Ascending aorta (tissue), 2 donors: ENCODE measurements around the gene MT1B. TPM values are rescaled to one million over a fixed set of nuclear protein-coding genes. Genes with fewer than 3 reads are reported as not detected.

Experiments
- DNase-seq, 2 donors: peaks; one replicate each; pipeline ENCODE4 v3.0.0-alpha.2; 2019; ENCODE audit warnings: low spot score in 2 of 2
- H3K27ac ChIP-seq, 2 donors: fragments of 200-600 bp; sonication (generic); one replicate each; pipeline ENCODE4 v1.5.1; 2016 to 2017; ENCODE audit warnings: mild to moderate bottlenecking in 1 of 2
- H3K27me3 ChIP-seq: fragments of 200-600 bp; sonication (generic); one replicate; pipeline ENCODE4 v1.5.1; 2017
- H3K36me3 ChIP-seq, 2 donors: fragments of 200-600 bp; sonication (generic); one replicate each; pipeline ENCODE4 v1.5.1; 2016
- H3K4me1 ChIP-seq, 2 donors: fragments of 200-600 bp; sonication (generic); one replicate each; pipeline ENCODE4 v1.5.1; 2016 to 2017; ENCODE audit warnings: mild to moderate bottlenecking in 1 of 2
- H3K4me3 ChIP-seq, 2 donors: fragments of 200-600 bp; sonication (generic); one replicate each; pipeline ENCODE4 v1.5.1; 2016 to 2017; ENCODE audit warnings: mild to moderate bottlenecking in 1 of 2
- H3K9me3 ChIP-seq, 2 donors: fragments of 200-600 bp; sonication (generic); one replicate each; pipeline ENCODE4 v1.5.1; 2016
- intact Hi-C: fragments of 100-400 bp; cut with DNase I; formaldehyde crosslinking; loops from one replicate; pipeline ENCODE4 v1.15.1; 2023
- total RNA-seq: library from RNA; depleted of rRNA; stranded (reverse); fragments of >200 nt; gene quantifications from one replicate; pipeline ENCODE4 v1.1.0, GENCODE V29; 2016
- TF ChIP-seq, protein P1 (sequence below), 3 experiments: fragments of 200-600 bp in 2 of 3; fragments of 450-650 bp in 1 of 3; sonication (generic) in 2 of 3; IDR thresholded peaks; one replicate each; pipeline ENCODE4 v1.5.1; 2016 to 2019; ENCODE audit warnings: antibody characterized with exemption in 3 of 3, mild to moderate bottlenecking in 1 of 3, moderate library complexity in 1 of 3

MT1B gene
- total RNA-seq, 1 donor from 2014 or later, result not detected

DNA sequence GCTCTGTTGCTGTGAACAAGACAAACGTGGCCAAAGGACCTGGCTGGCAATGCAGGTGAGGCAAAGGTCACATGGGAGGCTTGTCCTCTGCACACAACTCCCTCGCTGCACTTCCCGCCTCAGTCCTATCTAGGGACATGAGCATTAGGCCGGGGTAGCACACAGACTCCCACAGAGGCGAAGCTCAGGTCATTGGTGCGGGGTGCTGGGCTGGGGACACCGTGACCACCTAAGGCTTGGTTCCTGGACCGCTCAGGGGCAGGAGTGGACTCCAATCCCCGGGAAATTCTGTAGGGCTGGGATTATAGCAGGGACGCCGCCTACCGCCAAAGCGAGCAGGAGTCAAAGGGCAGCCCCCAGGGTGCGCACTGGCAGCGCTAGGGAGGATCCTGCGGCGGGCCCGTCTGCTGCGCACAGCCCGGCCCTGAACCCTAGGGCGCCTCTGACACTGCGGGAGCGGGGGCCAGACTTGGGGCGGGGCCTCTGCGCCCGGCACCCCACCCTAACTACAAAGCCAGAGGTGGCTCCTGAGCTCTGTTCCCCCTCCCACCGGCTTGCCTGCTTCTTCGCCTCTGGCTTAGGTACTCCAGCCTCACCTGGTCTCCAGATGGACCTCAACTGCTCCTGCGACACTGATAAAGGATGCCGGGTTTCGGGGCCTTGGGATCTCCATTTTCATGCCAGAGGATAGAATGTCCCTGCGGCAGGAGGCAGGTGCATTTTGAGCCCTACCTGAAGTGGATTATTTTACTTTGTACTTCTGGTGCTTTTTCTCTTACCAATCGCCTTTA, 3.9 kb upstream of the MT1B start:
- intact Hi-C loops, result no loop called here
- Histone ChIP-seq H3K36me3 (no peaks in the 10 kb centered on the region), H3K4me3 (no peak overlapping the region), H3K4me1 (peaks cover 6 to 10% of the 10 kb centered on the region in 2 donors), H3K9me3 (no peaks in the 10 kb centered on the region), H3K27me3 (no peaks in the 10 kb centered on the region), H3K27ac (no peak overlapping the region)
- no peak for DNase-seq
- TF ChIP-seq, protein P1, sequence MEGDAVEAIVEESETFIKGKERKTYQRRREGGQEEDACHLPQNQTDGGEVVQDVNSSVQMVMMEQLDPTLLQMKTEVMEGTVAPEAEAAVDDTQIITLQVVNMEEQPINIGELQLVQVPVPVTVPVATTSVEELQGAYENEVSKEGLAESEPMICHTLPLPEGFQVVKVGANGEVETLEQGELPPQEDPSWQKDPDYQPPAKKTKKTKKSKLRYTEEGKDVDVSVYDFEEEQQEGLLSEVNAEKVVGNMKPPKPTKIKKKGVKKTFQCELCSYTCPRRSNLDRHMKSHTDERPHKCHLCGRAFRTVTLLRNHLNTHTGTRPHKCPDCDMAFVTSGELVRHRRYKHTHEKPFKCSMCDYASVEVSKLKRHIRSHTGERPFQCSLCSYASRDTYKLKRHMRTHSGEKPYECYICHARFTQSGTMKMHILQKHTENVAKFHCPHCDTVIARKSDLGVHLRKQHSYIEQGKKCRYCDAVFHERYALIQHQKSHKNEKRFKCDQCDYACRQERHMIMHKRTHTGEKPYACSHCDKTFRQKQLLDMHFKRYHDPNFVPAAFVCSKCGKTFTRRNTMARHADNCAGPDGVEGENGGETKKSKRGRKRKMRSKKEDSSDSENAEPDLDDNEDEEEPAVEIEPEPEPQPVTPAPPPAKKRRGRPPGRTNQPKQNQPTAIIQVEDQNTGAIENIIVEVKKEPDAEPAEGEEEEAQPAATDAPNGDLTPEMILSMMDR (IDR thresholded peaks at IDR 0.05), result no peak

DNA sequence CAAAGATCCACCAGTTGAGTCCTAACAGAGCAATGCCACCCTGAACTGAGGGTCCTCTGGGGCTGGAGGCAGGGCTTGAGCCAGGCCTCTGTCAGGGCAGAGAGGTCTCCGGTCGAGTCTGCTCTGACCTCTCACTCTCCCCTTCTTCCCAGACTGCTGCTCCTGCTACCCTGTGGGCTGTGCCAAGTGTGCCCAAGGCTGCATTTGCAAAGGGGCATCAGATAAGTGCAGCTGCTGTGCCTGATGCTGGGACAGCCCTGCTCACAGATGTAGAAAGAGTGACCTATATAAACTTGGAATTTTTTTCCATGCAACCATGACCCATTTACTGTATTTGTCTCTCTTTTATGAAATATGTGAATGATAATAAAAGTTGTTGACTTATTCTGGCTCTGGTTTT, 2.4 kb upstream of the MT1B start:
- intact Hi-C loops, result no loop called here
- TF ChIP-seq, protein P1 (IDR thresholded peaks at IDR 0.05), result no peak
- Histone ChIP-seq H3K4me3 (no peak overlapping the region), H3K27me3 (no peaks in the 10 kb centered on the region), H3K9me3 (no peaks in the 10 kb centered on the region), H3K27ac (no peak overlapping the region), H3K4me1 (no peaks in the 10 kb centered on the region), H3K36me3 (no peaks in the 10 kb centered on the region)
- no peak for DNase-seq

DNA sequence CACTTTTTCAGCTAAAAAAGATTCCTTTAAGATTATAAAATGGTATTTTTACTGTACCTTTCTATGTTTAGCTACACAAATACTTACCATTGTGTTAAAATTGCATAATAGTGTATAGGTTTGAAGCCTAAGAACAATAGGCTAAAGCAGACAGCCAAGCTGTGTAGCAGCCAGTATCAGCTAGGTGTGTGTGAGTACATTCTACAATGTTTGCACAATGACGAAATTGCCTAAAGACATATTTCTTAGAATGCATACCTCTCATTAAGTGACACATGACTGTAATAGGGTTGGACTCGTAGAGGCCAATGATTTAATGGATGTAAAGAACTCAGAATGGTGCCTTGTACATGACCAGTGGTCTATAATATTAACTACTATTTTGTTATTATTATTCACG, 1.9 kb upstream of the MT1B start:
- intact Hi-C loops, result no loop called here
- Histone ChIP-seq H3K27me3 (no peaks in the 10 kb centered on the region), H3K27ac (no peak overlapping the region), H3K4me1 (no peaks in the 10 kb centered on the region), H3K4me3 (no peak overlapping the region), H3K36me3 (no peaks in the 10 kb centered on the region), H3K9me3 (no peaks in the 10 kb centered on the region)
- TF ChIP-seq, protein P1 (IDR thresholded peaks at IDR 0.05), result no peak
- no peak for DNase-seq

DNA sequence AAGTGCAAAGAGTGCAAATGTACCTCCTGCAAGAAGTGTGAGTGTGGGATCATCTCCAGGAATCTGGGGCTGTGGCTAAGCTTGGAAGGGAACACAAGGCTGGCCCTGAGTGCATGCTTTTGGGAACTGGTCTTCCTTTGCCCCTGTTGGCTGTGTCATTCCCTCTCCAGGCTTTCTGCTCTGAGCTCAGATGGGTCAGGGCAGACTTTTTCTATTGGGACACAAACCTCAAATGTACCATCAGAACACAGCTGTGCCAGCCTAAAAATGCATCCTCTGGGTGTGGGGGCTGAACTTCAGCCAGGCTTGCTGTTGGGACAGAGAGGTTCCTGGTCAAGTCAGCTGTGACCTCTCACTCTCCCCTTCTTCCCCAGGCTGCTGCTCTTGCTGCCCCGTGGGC, 914 bp downstream of the MT1B start:
- TF ChIP-seq, protein P1 (IDR thresholded peaks at IDR 0.05), result no peak
- no peaks in the 10 kb centered on the region for H3K9me3 ChIP-seq
- H3K36me3 ChIP-seq, result no peaks in the 10 kb centered on the region
- intact Hi-C loops, result no loop called here
- H3K27me3 ChIP-seq, result no peaks in the 10 kb centered on the region
- no peak overlapping the region for H3K4me3 ChIP-seq
- no peak overlapping the region for H3K27ac ChIP-seq
- H3K4me1 ChIP-seq, result peaks cover under 1 to 4% of the 10 kb centered on the region in 2 donors
- no peak for DNase-seq

DNA sequence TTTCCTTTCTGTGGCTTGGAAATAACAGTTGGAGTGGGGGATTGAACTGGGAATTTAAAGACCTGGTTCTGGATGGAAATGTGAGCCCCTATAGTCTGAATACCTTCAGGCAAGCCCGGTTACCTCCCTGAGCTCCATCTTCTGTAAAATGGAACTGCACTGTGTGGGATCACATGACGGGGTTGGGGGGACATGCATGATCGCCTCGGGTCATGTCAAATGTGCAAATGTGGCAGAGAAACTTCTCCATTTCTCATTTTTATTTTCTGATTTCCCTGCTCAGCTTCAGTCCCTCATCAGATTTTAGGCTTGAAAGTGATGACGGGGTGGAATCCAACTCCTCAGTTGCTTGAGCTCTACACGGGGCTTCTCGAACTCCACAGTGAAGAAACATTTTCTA, 1.5 kb downstream of the MT1B start:
- peaks cover 4 to 9% of the 10 kb centered on the region in 2 donors for H3K4me1 ChIP-seq
- intact Hi-C loops, result no loop called here

More for the DNA sequence above, 1.5 kb downstream of the MT1B start:
- Histone ChIP-seq H3K36me3 (no peaks in the 10 kb centered on the region), H3K27ac (no peak overlapping the region), H3K27me3 (no peaks in the 10 kb centered on the region), H3K4me3 (no peak overlapping the region), H3K9me3 (no peaks in the 10 kb centered on the region)
- TF ChIP-seq, protein P1 (IDR thresholded peaks at IDR 0.05), result no peak
- no peak for DNase-seq
